ENCODE results near the gene FADS6. TPM values are rescaled to one million over a fixed set of nuclear protein-coding genes. Genes with fewer than 3 reads are reported as not detected.
"Not testable (repeated sequence)": the region's sequence is repeated elsewhere in the genome, so short reads cannot be mapped to it uniquely, and the experiment has no call there.

FADS6 gene
- total and polyA plus RNA-seq, 7 donors = 0.01 TPM; not detected in 6

GRCh38 chr17:74918906-74919305, 25.5 kb upstream of the FADS6 start:
- WGBS, 3 donors = 87 to 93% (median 93%) methylated on average over 5 of the region's 5 CpGs

DNA sequence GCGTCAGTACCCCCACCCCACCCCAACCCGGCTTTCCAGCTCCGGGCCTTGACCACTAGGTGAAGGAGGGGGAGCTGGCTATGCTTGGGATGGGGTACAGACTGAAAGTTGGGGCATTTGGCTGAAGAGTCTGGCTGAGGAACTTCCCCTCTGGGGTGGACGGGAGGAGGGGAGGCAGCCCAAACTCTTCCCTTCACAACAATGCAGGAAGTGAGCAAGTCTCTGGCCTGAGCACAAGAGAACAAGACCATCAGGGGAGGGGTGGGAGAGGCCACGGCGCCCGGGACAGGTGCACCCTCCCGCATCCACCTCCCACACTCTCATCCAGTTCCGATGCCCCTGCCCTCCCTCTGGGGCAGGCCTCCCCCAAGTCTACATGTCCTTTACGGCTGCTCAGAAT, 24.0 kb upstream of the FADS6 start:
- intact Hi-C loops (cut with DNase I) = no loop called here
- no peak overlapping the region for H3K4me3 ChIP-seq
- TF ChIP-seq CTCF (IDR thresholded peaks at IDR 0.05) = no peak
- DNase-seq (no peak), ATAC-seq (no peak)
- H3K9me3 ChIP-seq = no peaks in the 10 kb centered on the region
- peaks cover 0 to 70% (median 2%) of the 10 kb centered on the region in 3 donors for H3K27me3 ChIP-seq (ENCODE audit: insufficient read depth in 3 of 3, low read length in 2 of 3)
- no peak overlapping the region for H3K27ac ChIP-seq
- no peaks in the 10 kb centered on the region for H3K4me1 ChIP-seq
- WGBS, 3 donors = 58 to 67% (median 60%) methylated on average over 10 of the region's 10 CpGs
- H3K36me3 ChIP-seq (ENCODE audit: insufficient read depth in 1 of 2, low read depth in 1 of 2) = no peaks in the 10 kb centered on the region

More at GRCh38 chr17:74918906-74919305, 25.5 kb upstream of the FADS6 start:
- TF ChIP-seq CTCF (IDR thresholded peaks at IDR 0.05) = no peak
- no peaks in the 10 kb centered on the region for H3K9me3 ChIP-seq
- no peak for ATAC-seq
- H3K27me3 ChIP-seq (ENCODE audit: insufficient read depth in 3 of 3, low read length in 2 of 3) = peaks cover 0 to 84% (median 9%) of the 10 kb centered on the region in 3 donors
- H3K36me3 ChIP-seq (ENCODE audit: insufficient read depth in 1 of 2, low read depth in 1 of 2) = no peaks in the 10 kb centered on the region
- no peak for DNase-seq
- H3K27ac ChIP-seq = no peak overlapping the region
- H3K4me1 ChIP-seq = peaks cover 11% of the 10 kb centered on the region
- intact Hi-C loops (cut with DNase I) = no loop called here
- no peak overlapping the region for H3K4me3 ChIP-seq

DNA sequence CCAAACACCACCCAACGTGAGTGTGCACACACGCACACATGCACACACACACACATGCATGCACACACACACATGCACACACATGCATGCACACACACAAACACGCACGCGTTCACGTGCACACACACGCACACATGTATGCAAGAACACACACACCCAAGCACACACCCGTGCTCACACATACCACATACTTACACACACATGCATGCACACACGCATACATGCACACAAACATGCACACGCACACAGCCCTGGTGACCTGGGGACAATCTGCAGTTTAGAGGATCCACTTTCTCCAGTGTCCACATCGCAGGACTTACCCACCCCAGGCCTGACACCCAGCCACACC, 23.4 kb upstream of the FADS6 start:
- intact Hi-C loops (cut with DNase I) = no loop called here
- Histone ChIP-seq H3K4me1 (no peaks in the 10 kb centered on the region), H3K4me3 (no peak overlapping the region), H3K36me3 (ENCODE audit: insufficient read depth in 1 of 2, low read depth in 1 of 2) (no peaks in the 10 kb centered on the region), H3K27me3 (ENCODE audit: insufficient read depth in 3 of 3, low read length in 2 of 3) (peaks cover 0 to 64% (median 1%) of the 10 kb centered on the region in 3 donors), H3K9me3 (no peaks in the 10 kb centered on the region), H3K27ac (no peak overlapping the region)
- 87 to 92% (median 92%) methylated on average over 11 of the region's 11 CpGs for WGBS, 3 donors
- TF ChIP-seq CTCF (IDR thresholded peaks at IDR 0.05) = no peak
- DNase-seq = no peak
- no peak for ATAC-seq

GRCh38 chr17:74916136-74916850, 22.9 kb upstream of the FADS6 start:
- intact Hi-C loops (cut with DNase I) = no loop called here

GRCh38 chr17:74911423-74911822, 18.0 kb upstream of the FADS6 start:
- H3K27ac ChIP-seq; H3K36me3 ChIP-seq (ENCODE audit: insufficient read depth in 1 of 2, low read depth in 1 of 2); DNase-seq; H3K9me3 ChIP-seq; H3K4me1 ChIP-seq; intact Hi-C loops (cut with DNase I); H3K4me3 ChIP-seq; ATAC-seq: not testable (repeated sequence)
- 64 to 83% (median 75%) methylated on average over 8 of the region's 8 CpGs for WGBS, 3 donors
- H3K27me3 ChIP-seq (ENCODE audit: insufficient read depth in 3 of 3, low read length in 2 of 3) = peaks cover 0 to 24% (median 0%) of the 10 kb centered on the region in 3 donors

More at GRCh38 chr17:74916136-74916850, 22.9 kb upstream of the FADS6 start:
- H3K36me3 ChIP-seq (ENCODE audit: insufficient read depth in 1 of 2, low read depth in 1 of 2) = no peaks in the 10 kb centered on the region
- no peak overlapping the region for H3K27ac ChIP-seq
- no peak for DNase-seq
- no peak for TF ChIP-seq CTCF (IDR thresholded peaks at IDR 0.05)
- ATAC-seq = no peak
- H3K27me3 ChIP-seq (ENCODE audit: insufficient read depth in 3 of 3, low read length in 2 of 3) = peaks cover 0 to 58% (median 0%) of the 10 kb centered on the region in 3 donors
- no peak overlapping the region for H3K4me3 ChIP-seq
- WGBS, 3 donors = 72 to 74% (median 73%) methylated on average over 13 of the region's 13 CpGs
- no peaks in the 10 kb centered on the region for H3K9me3 ChIP-seq
- H3K4me1 ChIP-seq = no peaks in the 10 kb centered on the region

DNA sequence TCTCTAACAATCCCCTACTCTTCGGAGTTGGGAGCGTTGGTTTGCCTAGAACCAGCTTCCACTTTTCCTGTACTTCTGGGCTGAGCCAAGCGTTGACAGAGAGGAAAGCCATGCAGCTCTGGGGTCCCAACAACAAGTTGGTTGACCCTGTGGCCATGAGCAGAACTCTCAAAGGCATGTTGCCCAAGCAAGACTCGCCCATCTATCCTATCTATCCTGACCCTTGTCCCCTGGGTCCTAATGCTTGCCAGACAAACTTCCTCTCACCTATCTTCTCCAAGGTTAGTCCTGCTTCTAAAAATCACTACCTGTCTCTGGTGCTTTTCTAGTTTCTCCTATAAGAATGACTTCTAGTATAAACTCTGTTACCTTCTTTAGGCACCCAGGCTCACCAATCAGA, 15.7 kb upstream of the FADS6 start:
- H3K36me3 ChIP-seq (ENCODE audit: insufficient read depth in 1 of 2, low read depth in 1 of 2); ATAC-seq; H3K4me3 ChIP-seq; H3K4me1 ChIP-seq; DNase-seq; H3K27ac ChIP-seq; H3K9me3 ChIP-seq: not testable (repeated sequence)
- WGBS, 3 donors = 62 to 68% (median 67%) methylated on average over 4 of the region's 4 CpGs
- H3K27me3 ChIP-seq (ENCODE audit: insufficient read depth in 3 of 3, low read length in 2 of 3) = peaks cover 0 to 23% (median 0%) of the 10 kb centered on the region in 3 donors
- intact Hi-C loops (cut with DNase I) = loop anchor here in 1 of 2 donors (10.0 kb wide), 1 partner anchor 56 kb away; no protein-coding TSS in a partner anchor
